GM19372 (cell line): ENCODE data around the gene BEST4.
"Not testable (repeated sequence)": the region's sequence is repeated elsewhere in the genome, so short reads cannot be mapped to it uniquely, and the experiment has no call there.

Source experiments
- ATAC-seq: cut with Tn5 transposase; IDR thresholded peaks from one replicate; pipeline ENCODE4 v1.9.1; 2021; ENCODE audit warnings: mild to moderate bottlenecking, low read depth, moderate library complexity; ENCODE audit not compliant: unreplicated experiment

BEST4 gene

DNA sequence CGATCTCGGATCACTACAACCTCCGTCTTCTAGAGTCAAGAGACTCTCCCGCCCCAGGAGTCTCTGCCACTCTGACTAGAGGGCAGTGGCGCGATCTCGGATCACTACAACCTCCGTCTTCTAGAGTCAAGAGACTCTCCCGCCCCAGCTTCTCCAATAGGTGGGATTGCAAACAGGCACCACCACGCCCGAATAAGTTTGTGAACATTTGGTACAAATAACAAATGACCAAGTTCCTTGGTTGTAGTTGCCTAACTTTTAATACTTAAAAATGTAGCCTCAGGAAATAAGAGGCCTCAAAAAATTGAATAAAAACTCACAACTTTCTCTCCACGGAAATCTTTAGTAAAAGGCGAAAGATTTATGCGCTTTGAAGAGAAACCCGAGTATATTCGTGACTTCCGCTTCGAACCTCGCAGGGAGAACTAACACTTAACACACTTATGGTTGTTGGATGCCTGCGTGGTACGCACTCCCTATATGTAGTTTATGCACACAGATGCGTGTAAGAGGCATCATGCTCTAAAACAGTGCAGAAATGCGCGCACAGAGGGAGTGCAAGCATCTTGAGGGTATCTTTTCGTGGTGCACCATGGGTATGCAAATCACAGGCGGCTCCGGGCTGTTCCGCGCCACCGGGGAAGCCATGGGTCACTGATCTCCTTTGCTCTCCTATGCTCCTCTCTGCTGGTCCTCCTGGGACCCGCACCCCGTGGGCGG lies 31.8 kb upstream of the BEST4 start:
- ATAC-seq, result peak; percentile 87

DNA sequence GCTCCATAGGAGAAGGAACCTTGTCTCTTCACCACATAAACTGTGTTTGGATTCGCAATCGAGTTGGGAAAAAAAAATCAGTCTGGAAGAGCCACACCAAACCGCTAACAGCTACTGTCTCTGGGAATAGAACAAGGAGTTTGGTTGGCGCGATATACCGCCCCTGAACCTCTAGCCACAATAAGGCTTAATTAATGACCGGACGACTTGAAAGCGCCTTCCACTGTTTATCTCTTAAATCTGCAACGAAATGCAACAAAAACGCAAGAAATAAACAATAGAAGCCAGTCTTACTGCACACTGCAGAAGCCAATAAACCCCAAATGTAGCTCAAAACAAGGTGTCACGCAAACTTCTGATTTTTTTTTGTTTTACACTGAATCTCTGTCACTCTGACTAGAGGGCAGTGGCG lies 31.2 kb upstream of the BEST4 start:
- ATAC-seq, result no peak

GRCh38 chr1:44817771-44818495 lies 30.0 kb upstream of the BEST4 start:
- ATAC-seq, result no peak

GRCh38 chr1:44817307-44817706 lies 29.3 kb upstream of the BEST4 start:
- no peak for ATAC-seq

DNA sequence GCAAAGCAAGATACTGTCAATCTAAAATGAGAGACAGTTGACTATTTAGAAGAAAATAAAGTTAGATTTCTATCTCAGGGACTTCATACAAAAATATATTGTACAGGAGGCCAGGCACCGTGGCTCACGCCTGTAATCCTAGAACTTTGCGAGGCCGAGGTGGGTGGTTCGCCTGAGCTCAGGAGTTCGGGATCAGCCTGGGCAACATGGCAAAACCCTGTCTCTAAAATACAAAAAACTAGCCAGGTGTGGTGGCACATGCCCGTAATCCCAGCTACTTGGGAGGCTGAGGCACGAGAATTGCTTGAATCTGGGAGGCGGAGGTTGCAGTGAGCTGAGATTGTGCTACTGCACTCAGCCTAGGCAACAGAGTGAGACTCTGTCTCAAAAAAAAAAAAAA lies 28.0 kb upstream of the BEST4 start:
- ATAC-seq, result not testable (repeated sequence)

DNA sequence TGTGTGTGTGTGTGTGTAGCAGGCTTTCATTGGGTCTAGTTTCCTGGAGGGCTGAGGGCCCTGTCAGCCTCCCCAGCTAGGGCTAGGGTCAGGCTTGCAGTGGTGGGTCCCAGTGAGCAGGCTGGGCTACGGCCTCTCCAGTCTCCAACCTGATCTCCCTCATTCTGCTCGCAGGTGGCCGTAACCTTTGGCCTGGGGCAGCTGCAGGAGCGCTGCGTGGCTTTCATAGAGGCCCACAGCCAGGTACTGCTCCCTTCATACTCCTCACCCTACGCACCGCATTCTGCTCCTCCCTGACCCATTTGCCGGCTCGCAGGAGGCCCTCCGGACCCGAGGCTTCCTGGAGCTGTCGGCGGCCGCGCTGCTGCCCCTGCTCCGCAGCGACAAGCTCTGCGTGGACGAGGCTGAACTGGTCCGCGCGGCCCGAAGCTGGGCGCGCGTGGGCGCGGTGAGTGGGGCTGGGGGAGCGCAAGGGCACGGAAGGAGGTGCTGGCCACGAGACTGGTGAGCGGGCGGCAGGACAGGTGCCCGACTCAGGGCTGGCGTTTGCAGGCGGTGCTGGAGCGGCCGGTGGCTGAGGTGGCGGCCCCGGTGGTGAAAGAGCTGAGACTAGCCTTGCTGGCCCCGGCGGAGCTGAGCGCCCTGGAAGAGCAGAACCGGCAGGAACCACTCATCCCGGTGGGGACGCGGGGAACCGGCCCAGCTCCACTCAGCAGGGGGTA lies 25.0 kb upstream of the BEST4 start:
- no peak for ATAC-seq

DNA sequence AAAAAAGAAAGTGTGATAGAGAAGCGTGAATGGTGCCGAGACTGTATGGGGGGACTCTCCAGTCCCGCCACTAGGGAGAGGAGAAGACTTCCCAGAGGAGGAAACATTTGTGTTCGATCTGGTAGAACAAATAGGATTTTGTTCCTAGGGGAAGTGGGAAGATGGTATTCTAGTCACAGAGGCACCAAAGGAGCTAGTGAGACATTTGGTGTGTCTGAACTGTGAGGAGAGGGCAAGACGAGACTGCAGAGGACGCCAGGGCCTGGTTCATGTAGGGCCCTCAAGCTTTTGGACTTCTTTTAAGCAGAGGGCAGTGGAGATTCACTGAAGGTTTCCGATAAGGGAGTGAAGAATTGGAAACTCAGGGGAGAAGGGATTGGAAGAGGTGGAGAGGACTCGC lies 23.3 kb upstream of the BEST4 start:
- no peak for ATAC-seq

DNA sequence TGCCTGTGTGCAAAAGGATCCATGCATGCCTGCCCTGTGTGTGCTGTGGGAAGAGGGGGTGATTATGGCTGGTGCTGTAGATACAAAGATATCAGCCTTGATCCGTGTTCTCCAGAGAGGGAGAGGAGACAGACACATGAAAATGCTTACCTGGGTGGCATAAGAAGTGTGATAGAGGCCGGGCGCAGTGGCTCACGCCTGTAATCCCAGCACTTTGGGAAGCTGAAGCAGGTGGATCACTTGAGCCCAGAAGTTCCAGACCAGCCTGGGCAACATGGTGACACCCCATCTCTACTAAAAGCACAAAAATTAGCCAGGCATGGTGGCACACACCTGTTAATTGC lies 22.8 kb upstream of the BEST4 start:
- not testable (repeated sequence) for ATAC-seq

DNA sequence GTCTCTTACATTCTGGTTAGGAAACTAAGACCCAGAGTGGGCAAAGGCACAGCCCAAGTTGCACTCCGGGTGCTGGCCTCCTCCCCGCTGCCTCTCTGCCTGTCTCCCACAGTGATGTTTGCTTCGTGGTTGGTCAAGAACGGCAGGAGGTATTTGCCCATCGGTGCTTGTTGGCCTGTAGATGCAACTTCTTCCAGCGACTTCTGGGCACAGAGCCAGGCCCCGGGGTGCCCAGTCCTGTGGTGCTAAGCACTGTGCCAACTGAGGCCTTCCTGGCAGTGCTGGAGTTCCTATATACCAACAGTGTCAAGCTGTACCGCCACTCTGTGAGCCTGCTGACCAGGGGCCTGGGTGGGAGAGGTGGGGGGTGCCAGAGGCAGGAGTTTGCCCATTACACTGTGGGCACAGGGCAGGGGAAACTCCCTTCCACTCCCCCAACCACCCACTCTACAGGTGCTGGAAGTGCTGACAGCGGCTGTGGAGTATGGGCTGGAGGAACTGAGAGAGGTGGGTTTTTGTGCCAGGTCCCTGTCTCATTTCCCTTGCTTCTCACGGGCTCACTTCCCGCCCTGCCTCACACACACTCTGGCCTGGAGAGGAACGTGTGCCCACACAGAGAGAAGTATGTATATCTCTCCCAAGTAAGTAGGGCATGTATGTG lies 22.3 kb upstream of the BEST4 start:
- no peak for ATAC-seq

DNA sequence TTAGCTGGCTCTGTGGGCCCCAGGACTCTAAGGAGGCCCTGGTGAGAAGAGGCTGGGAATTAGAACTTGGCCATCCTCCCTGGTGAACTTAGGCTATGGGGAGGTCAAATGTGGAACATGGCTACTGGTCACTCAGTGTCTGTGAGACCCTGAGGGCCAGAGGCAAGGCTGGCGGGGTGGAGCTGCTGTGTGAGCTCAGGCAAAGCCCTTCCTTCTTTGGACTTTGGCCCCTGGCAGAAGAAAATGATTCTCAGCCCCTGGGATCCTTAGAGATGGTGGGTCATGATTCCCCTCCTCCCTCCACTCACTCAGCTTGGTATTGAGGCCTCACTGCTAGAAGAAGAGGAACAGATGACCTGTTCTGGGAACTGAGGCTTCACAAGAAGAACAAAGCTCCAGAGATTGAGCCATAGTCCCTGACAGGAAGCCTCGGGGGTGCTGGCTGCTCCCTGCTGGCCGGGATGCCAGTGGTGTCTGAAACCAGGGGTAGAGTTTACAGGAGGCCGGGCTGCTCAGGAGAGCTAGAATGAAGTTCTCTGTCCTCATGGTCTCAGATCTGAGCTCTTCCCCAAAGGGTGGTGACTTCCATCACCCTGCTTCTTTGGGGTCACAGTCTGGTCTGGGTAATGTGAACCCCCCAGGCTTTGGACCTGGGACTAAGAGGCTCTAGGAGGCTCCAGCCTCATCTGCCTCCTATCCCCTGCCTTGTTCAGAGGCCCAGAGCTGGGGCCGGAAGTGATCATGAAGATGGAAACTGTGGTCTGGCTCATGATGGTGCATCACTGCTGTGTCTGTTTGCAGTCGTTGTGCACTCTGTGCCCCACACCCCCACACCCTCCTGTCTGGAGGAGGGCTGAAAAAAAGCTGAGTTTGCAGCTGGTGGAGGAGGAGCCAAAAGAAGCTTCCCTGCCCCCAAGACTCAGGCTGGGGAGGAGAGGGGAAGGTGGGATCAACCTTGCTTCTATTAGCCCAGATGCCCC lies 21.3 kb upstream of the BEST4 start:
- peak; percentile 59 for ATAC-seq

DNA sequence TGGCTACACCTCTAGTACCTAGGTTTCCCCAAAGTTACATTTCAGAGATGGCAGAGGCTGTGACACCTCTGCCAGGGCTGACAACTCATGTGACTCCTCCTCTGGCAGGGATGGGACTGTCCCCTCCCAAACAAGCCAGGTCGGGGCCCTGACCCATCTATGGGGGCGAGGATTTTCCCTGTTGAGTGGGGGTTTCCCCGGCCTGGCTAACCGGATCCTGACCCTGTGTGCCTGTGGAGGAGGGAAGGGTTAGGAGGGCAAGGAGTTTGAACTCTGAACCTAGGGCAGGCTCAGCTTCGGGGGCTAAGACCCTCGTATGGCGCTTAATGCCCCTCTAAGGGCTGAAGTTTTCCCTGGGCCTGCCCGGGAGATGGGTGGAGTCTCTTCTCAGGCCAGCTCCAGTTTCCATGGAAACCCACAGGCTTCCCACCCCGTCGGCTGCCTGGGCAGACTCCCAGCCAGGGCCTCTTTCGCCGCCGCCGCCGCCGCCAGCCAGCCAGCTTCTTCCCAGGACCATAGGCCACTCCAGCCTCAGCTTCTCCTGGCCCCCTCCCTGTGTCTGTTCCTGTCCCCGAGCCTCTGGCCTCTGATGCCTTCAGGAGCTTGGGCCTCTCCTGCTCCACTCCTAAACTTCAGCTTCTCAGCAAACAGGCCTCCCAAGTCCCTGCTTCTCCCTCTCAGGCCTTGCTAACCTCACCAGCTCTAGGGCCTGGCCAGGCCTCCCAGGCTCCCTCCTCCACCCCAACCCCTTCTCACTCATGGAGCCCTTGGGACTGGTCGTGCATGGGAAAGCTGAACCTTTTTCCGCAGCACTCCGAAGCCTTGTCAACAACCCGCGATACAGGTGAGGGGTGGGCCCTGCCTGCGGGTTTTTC lies 20.3 kb upstream of the BEST4 start, which contains the start of gene BTBD19:
Gene BTBD19 (plus strand): TSS at position 461 of the 875 bp plus-strand sequence. CDS start 298 bp downstream, at position 759.
- ATAC-seq, result no peak

- ATAC-seq, result no peak
These were observed 19.5 kb upstream of the BEST4 start for GRCh38 chr1:44807364-44808062.

DNA sequence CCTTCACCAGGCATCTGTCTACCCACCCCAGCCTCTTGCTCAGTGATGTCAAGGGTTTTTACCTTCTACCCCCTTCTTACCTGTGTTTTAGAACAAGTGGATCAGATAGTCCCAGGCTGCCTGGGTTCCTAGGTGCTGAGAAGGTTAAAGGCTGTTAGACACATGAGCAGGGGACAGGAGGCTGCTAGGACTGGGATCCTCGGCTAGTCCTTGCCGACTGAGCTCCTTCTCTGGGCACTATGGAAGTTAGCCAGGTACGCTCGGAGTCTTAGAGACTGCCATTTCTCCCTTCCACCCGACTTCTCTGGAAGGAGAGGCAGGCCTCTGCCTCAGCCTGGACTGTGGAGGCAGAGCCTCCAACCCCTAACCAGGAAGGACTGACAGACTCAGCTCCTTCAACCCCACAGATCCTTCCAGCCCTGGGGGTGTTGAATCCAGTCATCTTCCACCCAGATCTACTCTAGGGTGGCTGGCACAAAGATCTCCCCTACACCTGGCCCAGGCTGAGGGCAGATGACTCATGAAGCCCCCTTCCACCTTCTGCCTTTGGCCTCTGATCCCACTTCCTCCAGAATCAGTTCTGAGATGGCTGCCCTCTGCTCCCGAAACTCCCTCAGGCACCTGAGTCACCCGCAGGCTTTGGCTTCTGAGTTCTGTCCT lies 18.9 kb upstream of the BEST4 start, which contains the start of gene DYNLT4:
Gene DYNLT4 (minus strand): TSS at position 648 of the 660 bp plus-strand sequence. CDS start 683 bp downstream, outside the sequence.
- ATAC-seq, result no peak

- no peak for ATAC-seq
These were observed 18.2 kb upstream of the BEST4 start for GRCh38 chr1:44806025-44806703.

DNA sequence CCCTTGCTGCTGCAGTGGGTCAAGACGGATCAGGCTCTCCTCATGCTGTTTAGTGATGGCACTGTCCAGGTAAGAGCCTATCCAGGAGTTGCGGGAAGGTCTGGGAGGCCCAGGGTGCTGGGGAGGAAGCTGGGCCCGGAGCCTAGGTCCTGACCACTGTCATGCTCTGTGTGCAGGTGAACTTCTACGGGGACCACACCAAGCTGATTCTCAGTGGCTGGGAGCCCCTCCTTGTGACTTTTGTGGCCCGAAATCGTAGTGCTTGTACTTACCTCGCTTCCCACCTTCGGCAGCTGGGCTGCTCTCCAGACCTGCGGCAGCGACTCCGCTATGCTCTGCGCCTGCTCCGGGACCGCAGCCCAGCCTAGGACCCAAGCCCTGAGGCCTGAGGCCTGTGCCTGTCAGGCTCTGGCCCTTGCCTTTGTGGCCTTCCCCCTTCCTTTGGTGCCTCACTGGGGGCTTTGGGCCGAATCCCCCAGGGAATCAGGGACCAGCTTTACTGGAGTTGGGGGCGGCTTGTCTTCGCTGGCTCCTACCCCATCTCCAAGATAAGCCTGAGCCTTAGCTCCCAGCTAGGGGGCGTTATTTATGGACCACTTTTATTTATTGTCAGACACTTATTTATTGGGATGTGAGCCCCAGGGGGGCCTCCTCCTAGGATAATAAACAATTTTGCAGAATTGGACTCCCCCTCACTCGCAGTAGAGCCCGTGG lies 17.5 kb upstream of the BEST4 start:
- no peak for ATAC-seq

- no peak for ATAC-seq
These were observed 15.5 kb upstream of the BEST4 start for GRCh38 chr1:44803312-44804095.
